Liver (tissue), 9 donors: Measurements from ENCODE around the gene ST3GAL3. TPM values are rescaled to one million over a fixed set of nuclear protein-coding genes. Genes with fewer than 3 reads are reported as not detected.

Source experiments
- DNase-seq: peaks from one replicate; pipeline ENCODE4 v3.0.0-alpha.2; 2017; ENCODE audit warnings: low spot score
- H3K27ac ChIP-seq, 2 donors: one replicate each; pipeline ENCODE4 v1.7.0; 2013; ENCODE audit warnings: inconsistent platforms in 2 of 2, low read length in 2 of 2, control low read depth in 1 of 2, low read depth in 1 of 2, mild to moderate bottlenecking in 1 of 2
- H3K27me3 ChIP-seq, 4 donors: one replicate each; pipeline versions ENCODE4 v1.6.1 to v1.7.0; 2013; ENCODE audit warnings: low read length in 3 of 4, inconsistent platforms in 1 of 4, mild to moderate bottlenecking in 1 of 4, moderate library complexity in 1 of 4; ENCODE audit not compliant: control insufficient read depth in 4 of 4, insufficient read depth in 4 of 4
- H3K36me3 ChIP-seq, 4 donors: one replicate each; pipeline versions ENCODE4 v1.6.1 to v1.7.0; 2013; ENCODE audit warnings: low read length in 3 of 4, mild to moderate bottlenecking in 3 of 4, low read depth in 1 of 4, moderate library complexity in 1 of 4; ENCODE audit not compliant: control insufficient read depth in 4 of 4, insufficient read depth in 3 of 4
- H3K4me1 ChIP-seq, 4 donors: one replicate each; pipeline versions ENCODE4 v1.6.1 to v1.7.0; 2013; ENCODE audit warnings: low read length in 3 of 4, mild to moderate bottlenecking in 3 of 4, moderate library complexity in 1 of 4; ENCODE audit not compliant: control insufficient read depth in 4 of 4, insufficient read depth in 4 of 4
- H3K4me3 ChIP-seq, 3 donors: one replicate each; pipeline versions ENCODE4 v1.6.1 to v1.7.0; 2013; ENCODE audit warnings: low read length in 3 of 3, control low read depth in 1 of 3, low read depth in 1 of 3, mild to moderate bottlenecking in 1 of 3
- H3K9ac ChIP-seq, 2 donors: one replicate each; pipeline ENCODE4 v1.7.0; 2013; ENCODE audit warnings: low read length in 2 of 2, mild to moderate bottlenecking in 2 of 2, moderate library complexity in 2 of 2, control low read depth in 1 of 2, low read depth in 1 of 2
- H3K9me3 ChIP-seq, 4 donors: one replicate each; pipeline versions ENCODE4 v1.6.1 to v1.7.0; 2013; ENCODE audit warnings: low read length in 3 of 4; ENCODE audit not compliant: control insufficient read depth in 4 of 4
- ATF3 ChIP-seq: IDR thresholded peaks from 2 replicates; pipeline ENCODE4 v1.6.1; 2016; ENCODE audit warnings: antibody characterized with exemption
- CTCF ChIP-seq: fragments of 150-350 bp; IDR thresholded peaks from 2 replicates; pipeline ENCODE4 v1.5.1; 2017; ENCODE audit warnings: improper control_type of control experiment, low read depth, low read length; ENCODE audit not compliant: missing input control
- EGR1 ChIP-seq, 2 donors: IDR thresholded peaks; 2 replicates each; pipeline ENCODE4 v1.6.1; 2016 to 2018; ENCODE audit warnings: antibody characterized with exemption in 2 of 2, low read depth in 2 of 2
- FOXA1 ChIP-seq: IDR thresholded peaks from 2 replicates; pipeline ENCODE4 v1.6.1; 2016; ENCODE audit warnings: antibody characterized with exemption
- FOXA2 ChIP-seq: IDR thresholded peaks from 2 replicates; pipeline ENCODE4 v1.6.1; 2016; ENCODE audit warnings: antibody characterized with exemption
- GABPA ChIP-seq, 2 donors: IDR thresholded peaks in 1 of 2; conservative IDR thresholded peaks in 1 of 2; 2 replicates each; pipeline ENCODE4 v1.6.1; 2016; ENCODE audit warnings: antibody characterized with exemption in 2 of 2, mild to moderate bottlenecking in 1 of 2, moderate library complexity in 1 of 2
- HNF4A ChIP-seq, 2 donors: conservative IDR thresholded peaks; 2 replicates each; pipeline ENCODE4 v1.6.1; 2016; ENCODE audit warnings: antibody characterized with exemption in 2 of 2, mild to moderate bottlenecking in 2 of 2
- HNF4G ChIP-seq: IDR thresholded peaks from 2 replicates; pipeline ENCODE4 v1.6.1; 2016; ENCODE audit warnings: antibody characterized with exemption
- JUND ChIP-seq, 2 donors: IDR thresholded peaks; 2 replicates each; pipeline ENCODE4 v1.6.1; 2016; ENCODE audit warnings: antibody characterized with exemption in 2 of 2
- MAX ChIP-seq: IDR thresholded peaks from 2 replicates; pipeline ENCODE4 v1.6.1; 2016; ENCODE audit warnings: antibody characterized with exemption
- NR2F2 ChIP-seq: IDR thresholded peaks from 2 replicates; pipeline ENCODE4 v1.6.1; 2016; ENCODE audit warnings: antibody characterized with exemption
- RAD21 ChIP-seq, 2 donors: IDR thresholded peaks; 2 replicates each; pipeline ENCODE4 v1.6.1; 2016; ENCODE audit warnings: antibody characterized with exemption in 2 of 2, mild to moderate bottlenecking in 2 of 2
- RXRA ChIP-seq, 2 donors: IDR thresholded peaks; 2 replicates each; pipeline ENCODE4 v1.6.1; 2017 to 2018; ENCODE audit warnings: antibody characterized with exemption in 2 of 2, mild to moderate bottlenecking in 1 of 2
- SP1 ChIP-seq: IDR thresholded peaks from 2 replicates; pipeline ENCODE4 v1.6.1; 2018; ENCODE audit warnings: antibody characterized with exemption, mild to moderate bottlenecking
- TAF1 ChIP-seq: conservative IDR thresholded peaks from 2 replicates; pipeline ENCODE4 v1.6.1; 2016; ENCODE audit warnings: antibody characterized with exemption, mild to moderate bottlenecking
- YY1 ChIP-seq: IDR thresholded peaks from 2 replicates; pipeline ENCODE4 v1.6.1; 2016; ENCODE audit warnings: antibody characterized with exemption, mild to moderate bottlenecking
- WGBS: extraction: QIAGEN DNeasy Blood & Tissue Kit; methylation state at CpG from one replicate; pipeline ENCODE4 v1.1.7; 2013; 5-methylcytosine and 5-hydroxymethylcytosine counted together
- polyA plus RNA-seq, 2 donors: library from polyadenylated mRNA; stranded (reverse) in 1 of 2; unstranded in 1 of 2; fragments of 200-250 nt in 1 of 2; fragments of >200 nt in 1 of 2; fragmentation: Nextera tagmentation in 1 of 2; extraction: Ambion mirVana in 1 of 2; gene quantifications; one replicate each; pipeline versions ENCODE4 v1.2.1 to v1.2.3, GENCODE V29; 2013 to 2015
- total RNA-seq, 2 donors: library from RNA; depleted of rRNA; stranded (reverse); fragments of >200 nt; gene quantifications; one replicate each; pipeline ENCODE4 v1.2.3, GENCODE V29; 2014
- donor health status: healthy.
- donor health status: healthy.
- donor health status: healthy.
- donor health status: healthy.
- donor health status: healthy.

Gene ST3GAL3
- total and polyA plus RNA-seq, 4 donors: 4.9 to 11.4 (median 8.1) TPM

- TF ChIP-seq CTCF: no peak
- no peak for TF ChIP-seq EGR1 (IDR thresholded peaks at IDR 0.05; ENCODE audit: low read depth in 2 of 2)
- no peak for TF ChIP-seq HNF4A (conservative IDR thresholded peaks at IDR 0.05)
- no peak for TF ChIP-seq ATF3
- no peaks in the 10 kb centered on the region for H3K9me3 ChIP-seq
- no peaks in the 10 kb centered on the region for H3K4me1 ChIP-seq
- no peak overlapping the region for H3K4me3 ChIP-seq
- 86% methylated on average over 4 of the region's 4 CpGs for WGBS
- H3K27me3 ChIP-seq: no peaks in the 10 kb centered on the region
- no peak for DNase-seq
- peaks cover 0 to 4% (median 0%) of the 10 kb centered on the region in 4 donors for H3K36me3 ChIP-seq
- no peak overlapping the region for H3K9ac ChIP-seq
- no peak overlapping the region for H3K27ac ChIP-seq
These were observed 92.6 kb downstream of the ST3GAL3 start for GRCh38 chr1:43799656-43800635.

- DNase-seq: no peak
- Histone ChIP-seq H3K4me1 (no peaks in the 10 kb centered on the region), H3K36me3 (peaks cover 0 to 2% (median 0%) of the 10 kb centered on the region in 4 donors), H3K4me3 (no peak overlapping the region), H3K9ac (no peak overlapping the region), H3K27me3 (no peaks in the 10 kb centered on the region), H3K27ac (no peak overlapping the region), H3K9me3 (no peaks in the 10 kb centered on the region)
- 98% methylated on average over 3 of the region's 3 CpGs for WGBS
- TF ChIP-seq CTCF (no peak), RAD21 (IDR thresholded peaks at IDR 0.05) (no peak), FOXA1 (no peak), NR2F2 (no peak), HNF4G (no peak), EGR1 (IDR thresholded peaks at IDR 0.05; ENCODE audit: low read depth in 2 of 2) (no peak), HNF4A (conservative IDR thresholded peaks at IDR 0.05) (no peak), GABPA (IDR thresholded peaks at IDR 0.05 in 1 of 2, conservative IDR thresholded peaks at IDR 0.05 in 1 of 2) (no peak), JUND (IDR thresholded peaks at IDR 0.05) (no peak), SP1 (no peak), YY1 (no peak)
These were observed 93.4 kb downstream of the ST3GAL3 start for GRCh38 chr1:43800771-43801170.

GRCh38 chr1:43801203-43801602 is 93.9 kb downstream of the ST3GAL3 start:
- no peak overlapping the region for H3K27ac ChIP-seq

More at GRCh38 chr1:43801203-43801602, 93.9 kb downstream of the ST3GAL3 start:
- Histone ChIP-seq H3K9ac (no peak overlapping the region), H3K9me3 (no peaks in the 10 kb centered on the region), H3K4me1 (no peaks in the 10 kb centered on the region), H3K27me3 (no peaks in the 10 kb centered on the region), H3K36me3 (peaks cover 0 to 2% (median 0%) of the 10 kb centered on the region in 4 donors), H3K4me3 (no peak overlapping the region)
- TF ChIP-seq RXRA (IDR thresholded peaks at IDR 0.05) (no peak), EGR1 (IDR thresholded peaks at IDR 0.05; ENCODE audit: low read depth in 2 of 2) (no peak), GABPA (IDR thresholded peaks at IDR 0.05 in 1 of 2, conservative IDR thresholded peaks at IDR 0.05 in 1 of 2) (no peak), ATF3 (no peak), SP1 (no peak), JUND (IDR thresholded peaks at IDR 0.05) (no peak), TAF1 (no peak), NR2F2 (no peak), YY1 (no peak), FOXA2 (no peak), HNF4A (conservative IDR thresholded peaks at IDR 0.05) (no peak), MAX (no peak), RAD21 (IDR thresholded peaks at IDR 0.05) (no peak)
- DNase-seq: no peak
- 86% methylated on average over 3 of the region's 3 CpGs for WGBS
